Measurements from ENCODE around the gene TBX19. TPM values are rescaled to one million over a fixed set of nuclear protein-coding genes. Genes with fewer than 3 reads are reported as not detected.

Gene TBX19
- total RNA-seq, 4 donors from 2014 or later: 1.2 to 2.9 (median 2.5) TPM

DNA sequence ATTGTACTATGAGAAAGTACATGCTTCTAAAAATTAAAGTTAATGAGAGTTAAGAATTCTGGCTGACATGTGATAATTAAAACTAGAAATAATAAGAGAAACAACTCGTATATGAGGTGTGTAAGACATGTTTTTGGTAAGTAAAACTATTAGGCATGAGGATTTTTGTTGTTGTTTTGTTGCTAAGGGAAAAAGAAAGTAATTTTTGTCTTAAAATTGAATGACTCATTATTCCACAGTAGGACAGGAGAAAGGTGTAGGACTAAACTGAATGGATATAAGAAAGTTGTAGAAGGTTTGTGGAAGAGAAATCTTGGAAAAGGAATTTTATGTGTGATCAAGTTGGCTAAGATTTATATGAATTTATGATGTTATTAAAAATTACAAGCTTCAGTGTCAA is 54.8 kb downstream of the TBX19 start:
- Histone ChIP-seq H3K27me3 (no peaks in the 10 kb centered on the region), H3K4me1 (peaks cover 0 to 4% (median 0%) of the 10 kb centered on the region in 4 donors), H3K9me3 (no peaks in the 10 kb centered on the region), H3K36me3 (no peaks in the 10 kb centered on the region), H3K27ac (no peak overlapping the region), H3K4me3 (no peak overlapping the region)
- TF ChIP-seq, protein P1, sequence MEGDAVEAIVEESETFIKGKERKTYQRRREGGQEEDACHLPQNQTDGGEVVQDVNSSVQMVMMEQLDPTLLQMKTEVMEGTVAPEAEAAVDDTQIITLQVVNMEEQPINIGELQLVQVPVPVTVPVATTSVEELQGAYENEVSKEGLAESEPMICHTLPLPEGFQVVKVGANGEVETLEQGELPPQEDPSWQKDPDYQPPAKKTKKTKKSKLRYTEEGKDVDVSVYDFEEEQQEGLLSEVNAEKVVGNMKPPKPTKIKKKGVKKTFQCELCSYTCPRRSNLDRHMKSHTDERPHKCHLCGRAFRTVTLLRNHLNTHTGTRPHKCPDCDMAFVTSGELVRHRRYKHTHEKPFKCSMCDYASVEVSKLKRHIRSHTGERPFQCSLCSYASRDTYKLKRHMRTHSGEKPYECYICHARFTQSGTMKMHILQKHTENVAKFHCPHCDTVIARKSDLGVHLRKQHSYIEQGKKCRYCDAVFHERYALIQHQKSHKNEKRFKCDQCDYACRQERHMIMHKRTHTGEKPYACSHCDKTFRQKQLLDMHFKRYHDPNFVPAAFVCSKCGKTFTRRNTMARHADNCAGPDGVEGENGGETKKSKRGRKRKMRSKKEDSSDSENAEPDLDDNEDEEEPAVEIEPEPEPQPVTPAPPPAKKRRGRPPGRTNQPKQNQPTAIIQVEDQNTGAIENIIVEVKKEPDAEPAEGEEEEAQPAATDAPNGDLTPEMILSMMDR (IDR thresholded peaks at IDR 0.05): no peak
- TF ChIP-seq EP300 (IDR thresholded peaks at IDR 0.05; ENCODE audit: low read depth) (no peak), POLR2AphosphoS5 (IDR thresholded peaks at IDR 0.05) (no peak), POLR2A (IDR thresholded peaks at IDR 0.05) (no peak)
- intact Hi-C loops (cut with DNase I; ENCODE audit: low total_unique reads) (loop anchor here (10.0 kb wide), 1 partner anchor 1029 kb away; the partner anchor contains the start of genes BLZF1 and NME7), in situ Hi-C loops (cut with MboI; ENCODE audit: low pct_ligation_motif_present in 1 of 4, low pct_unique_long_range_greater_than_20kb in 1 of 4, low sequenced_read_pairs in 3 of 4) (loop anchor here in 2 of 4 donors (25.0 kb wide), 2 partner anchors 227 to 252 kb away; partner anchors contain the start of gene XCL1 (in 1 of the 2))
- 59 to 67% methylated on average over 1 of the region's 1 CpG for WGBS, 2 donors (ENCODE audit: low coverage in 1 of 2)
- DNase-seq: no peak

DNA sequence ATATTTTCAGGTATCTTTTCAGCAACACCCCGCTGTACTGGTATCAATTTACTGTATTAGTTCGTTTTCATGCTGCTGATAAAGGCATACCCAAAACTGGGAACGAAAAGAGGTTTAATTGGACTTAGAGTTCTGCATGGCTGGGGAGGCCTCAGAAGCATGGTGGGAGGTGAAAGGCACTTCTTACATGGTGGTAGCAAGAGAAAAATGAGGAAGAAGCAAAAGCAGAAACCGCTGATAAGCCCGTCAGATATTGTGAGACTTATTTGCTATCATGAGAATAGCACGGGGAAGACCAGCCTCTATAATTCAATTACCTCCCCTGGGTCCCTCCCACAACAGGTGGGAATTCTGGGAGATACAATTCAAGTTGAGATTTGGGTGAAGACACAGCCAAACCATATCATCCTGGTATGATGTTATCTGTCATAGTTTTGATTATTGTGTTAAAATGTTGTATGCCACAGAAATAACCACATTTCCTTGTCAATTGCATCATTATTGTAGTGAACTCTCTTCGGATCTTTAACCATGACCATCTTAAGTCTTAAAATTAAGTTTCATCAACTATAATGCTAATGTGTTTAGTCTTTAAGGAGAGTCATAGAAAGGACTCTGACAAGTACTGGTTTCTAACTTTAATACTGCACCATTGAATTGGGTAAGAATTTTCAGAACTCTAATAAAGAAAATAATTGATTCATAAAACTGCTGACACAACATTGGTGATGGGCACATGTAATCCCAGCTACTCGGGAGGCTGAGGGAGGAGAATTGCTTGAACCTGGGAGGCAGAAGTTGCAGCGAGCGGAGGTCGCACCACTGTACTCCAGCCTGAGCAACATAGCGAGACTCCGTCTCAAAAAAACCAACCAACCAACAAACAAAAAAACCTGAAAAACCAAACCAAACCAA is 58.2 kb downstream of the TBX19 start:
- Histone ChIP-seq H3K27me3 (no peaks in the 10 kb centered on the region), H3K4me1 (peaks cover 0 to 14% (median 7%) of the 10 kb centered on the region in 4 donors), H3K27ac (no peak overlapping the region), H3K9me3 (no peaks in the 10 kb centered on the region), H3K36me3 (no peaks in the 10 kb centered on the region), H3K4me3 (no peak overlapping the region)
- intact Hi-C loops (cut with DNase I; ENCODE audit: low total_unique reads) (loop anchor here (10.0 kb wide), 1 partner anchor 1026 kb away; the partner anchor contains the start of genes BLZF1 and NME7), in situ Hi-C loops (cut with MboI; ENCODE audit: low pct_ligation_motif_present in 1 of 4, low pct_unique_long_range_greater_than_20kb in 1 of 4, low sequenced_read_pairs in 3 of 4) (loop anchor here in 2 of 4 donors (25.0 kb wide), 2 partner anchors 223 to 248 kb away; partner anchors contain the start of gene XCL1 (in 1 of the 2))
- 78 to 90% methylated on average over 5 to 13 of the region's 13 CpGs for WGBS, 2 donors (ENCODE audit: low coverage in 1 of 2)
- TF ChIP-seq, protein P1 (IDR thresholded peaks at IDR 0.05): no peak
- TF ChIP-seq EP300 (IDR thresholded peaks at IDR 0.05; ENCODE audit: low read depth) (no peak), POLR2A (IDR thresholded peaks at IDR 0.05) (no peak), POLR2AphosphoS5 (IDR thresholded peaks at IDR 0.05) (no peak)
- no peak for DNase-seq

- 61% methylated on average over 3 of the region's 3 CpGs for WGBS, 2 donors (ENCODE audit: low coverage in 1 of 2)
- Histone ChIP-seq H3K27ac (no peak overlapping the region), H3K27me3 (no peaks in the 10 kb centered on the region), H3K36me3 (no peaks in the 10 kb centered on the region), H3K9me3 (no peaks in the 10 kb centered on the region), H3K4me3 (no peak overlapping the region), H3K4me1 (peaks cover 0 to 20% (median 7%) of the 10 kb centered on the region in 4 donors)
- TF ChIP-seq POLR2AphosphoS5 (IDR thresholded peaks at IDR 0.05) (no peak), EP300 (IDR thresholded peaks at IDR 0.05; ENCODE audit: low read depth) (no peak), POLR2A (IDR thresholded peaks at IDR 0.05) (no peak)
- TF ChIP-seq, protein P1 (IDR thresholded peaks at IDR 0.05): no peak
- intact Hi-C loops (cut with DNase I; ENCODE audit: low total_unique reads) (loop anchor here (10.0 kb wide), 1 partner anchor 234 kb away; the partner anchor contains the start of gene XCL1), in situ Hi-C loops (cut with MboI; ENCODE audit: low pct_ligation_motif_present in 1 of 4, low pct_unique_long_range_greater_than_20kb in 1 of 4, low sequenced_read_pairs in 3 of 4) (loop anchor here in 3 of 4 donors (10.0 to 25.0 kb wide), 4 partner anchors 221 to 1004 kb away; partner anchors contain the start of gene XCL1 (in 2 of the 3))
- DNase-seq: no peak
Measured at GRCh38 chr1:168340781-168341482, 60.3 kb downstream of the TBX19 start.

All from transverse colon (tissue), 4 donors.